Stimulated activated CD8-positive, alpha-beta memory T cell treated with anti-CD3 and anti-CD28 coated beads, Interleukin-7, amount 100 ng/mL, for 4 hours (primary cell): Measurements from ENCODE around the gene ROR1.

Experiments
- DNase-seq, 2 donors: peaks; one replicate each; pipeline ENCODE4 v3.0.0-alpha.2; 2020; ENCODE audit warnings: low read depth in 2 of 2

ROR1 gene

GRCh38 chr1:63974966-63975365, 201.1 kb downstream of the ROR1 start:
- no peak for DNase-seq

GRCh38 chr1:63975481-63975880, 201.7 kb downstream of the ROR1 start:
- no peak for DNase-seq

- no peak for DNase-seq
These were observed 202.2 kb downstream of the ROR1 start for GRCh38 chr1:63976006-63976405.

- no peak for DNase-seq
These were observed 203.6 kb downstream of the ROR1 start for GRCh38 chr1:63977466-63977865.

GRCh38 chr1:63980740-63981407, 207.1 kb downstream of the ROR1 start:
- no peak for DNase-seq

- DNase-seq, result no peak
These were observed 207.6 kb downstream of the ROR1 start for GRCh38 chr1:63981408-63981773.

GRCh38 chr1:63982201-63982600, 208.4 kb downstream of the ROR1 start:
- DNase-seq, result no peak

GRCh38 chr1:63983391-63984256, 209.8 kb downstream of the ROR1 start:
- no peak for DNase-seq

- DNase-seq, result no peak
These were observed 210.6 kb downstream of the ROR1 start for GRCh38 chr1:63984257-63984929.

GRCh38 chr1:63984930-63985290, 211.1 kb downstream of the ROR1 start:
- DNase-seq, result no peak

- no peak for DNase-seq
These were observed 213.3 kb downstream of the ROR1 start for GRCh38 chr1:63987014-63987627.

GRCh38 chr1:63987628-63988024, 213.8 kb downstream of the ROR1 start:
- no peak for DNase-seq

GRCh38 chr1:63988941-63989340, 215.1 kb downstream of the ROR1 start:
- DNase-seq, result no peak

GRCh38 chr1:63991685-63992084, 217.9 kb downstream of the ROR1 start:
- DNase-seq, result no peak

- DNase-seq, result no peak
These were observed 226.2 kb downstream of the ROR1 start for GRCh38 chr1:64000021-64000420.

- DNase-seq, result no peak
These were observed 227.2 kb downstream of the ROR1 start for GRCh38 chr1:64001038-64001437.

- DNase-seq, result no peak
These were observed 230.7 kb downstream of the ROR1 start for GRCh38 chr1:64004451-64005025.

GRCh38 chr1:64005801-64006200, 232.0 kb downstream of the ROR1 start:
- DNase-seq, result no peak

GRCh38 chr1:64006276-64007051, 232.6 kb downstream of the ROR1 start:
- no peak for DNase-seq

- no peak for DNase-seq
These were observed 236.5 kb downstream of the ROR1 start for GRCh38 chr1:64010316-64010715.

GRCh38 chr1:64013395-64013794, 239.6 kb downstream of the ROR1 start:
- no peak for DNase-seq
